ENCODE results near the gene KCNAB2.
A peak's percentile ranks its signal among the peaks of the same experiment; 100 is the strongest.

Gene KCNAB2

DNA sequence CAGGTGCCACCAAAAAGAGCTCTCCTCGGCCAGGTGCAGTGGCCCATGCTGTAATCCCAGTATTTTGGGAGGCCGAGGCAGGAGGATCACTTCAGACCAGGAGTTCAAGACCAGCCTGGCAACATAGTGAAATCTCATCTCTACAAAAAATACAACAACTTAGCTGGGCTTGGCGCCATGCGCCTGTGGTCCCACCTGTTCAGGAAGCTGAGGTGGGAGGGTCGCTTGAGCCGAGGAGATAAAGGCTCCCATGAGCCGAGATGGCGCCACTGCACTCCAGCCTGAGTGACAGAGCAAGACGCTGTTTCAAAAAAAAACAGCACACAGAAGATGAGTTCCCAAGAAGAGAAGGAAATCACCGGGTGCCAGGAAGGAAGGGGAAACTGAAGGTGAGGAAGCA lies 67.4 kb downstream of the KCNAB2 start:
- DNase-seq = no peak

DNA sequence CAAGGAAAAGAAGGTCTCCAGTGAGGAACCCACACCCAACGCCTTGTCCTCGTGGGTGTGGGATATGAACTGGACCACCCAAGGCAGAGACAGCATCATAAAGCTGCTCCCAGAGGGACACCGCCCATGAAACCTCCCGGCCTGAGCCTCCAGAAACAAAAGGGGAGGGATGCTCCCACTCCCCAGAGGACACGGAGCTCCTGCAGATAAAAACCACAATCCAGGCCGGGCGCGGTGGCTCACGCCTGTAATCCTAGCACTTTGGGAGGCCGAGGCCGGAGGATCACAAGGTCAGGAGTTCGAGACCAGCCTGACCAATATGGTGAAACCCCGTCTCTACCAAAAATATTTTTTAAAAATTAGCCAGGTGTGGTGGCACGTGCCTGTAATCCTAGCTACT lies 68.1 kb downstream of the KCNAB2 start:
- DNase-seq = no peak

DNA sequence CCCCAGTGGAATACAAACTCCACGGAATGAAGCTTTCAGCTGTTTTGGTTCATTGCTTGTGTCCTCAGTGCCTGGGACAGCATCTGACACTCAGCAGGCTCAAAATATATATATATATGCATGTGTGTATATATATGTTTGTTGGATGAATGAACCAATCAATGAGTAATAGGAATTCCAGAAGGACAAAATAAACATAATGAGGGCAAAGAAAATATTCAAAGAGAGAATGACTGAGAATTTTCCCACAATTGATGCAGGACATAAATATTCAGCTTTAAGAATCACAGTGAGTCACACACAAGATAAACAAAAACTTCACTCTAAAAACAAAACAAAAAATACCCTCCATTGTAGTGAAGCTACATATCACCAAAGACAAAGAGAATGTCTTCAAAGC lies 70.4 kb downstream of the KCNAB2 start:
- DNase-seq = no peak

DNA sequence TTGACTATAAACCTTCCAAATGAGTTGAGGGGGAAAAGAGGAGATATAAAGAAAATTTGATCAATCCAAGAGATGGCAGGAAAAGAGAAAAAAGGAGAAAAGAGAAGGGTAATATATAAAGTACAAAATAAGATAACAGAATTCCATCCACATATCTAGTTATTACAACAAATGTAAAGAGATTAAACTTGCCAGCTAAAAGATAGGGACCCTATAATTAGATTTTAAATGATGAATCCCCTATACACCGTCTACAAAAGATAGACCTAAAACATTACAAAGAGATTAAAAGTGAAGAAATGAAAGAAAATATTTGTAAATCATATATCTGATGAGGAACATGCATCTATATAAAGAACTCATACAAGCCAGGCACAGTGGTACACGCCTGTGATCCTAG lies 71.4 kb downstream of the KCNAB2 start:
- DNase-seq = no peak

DNA sequence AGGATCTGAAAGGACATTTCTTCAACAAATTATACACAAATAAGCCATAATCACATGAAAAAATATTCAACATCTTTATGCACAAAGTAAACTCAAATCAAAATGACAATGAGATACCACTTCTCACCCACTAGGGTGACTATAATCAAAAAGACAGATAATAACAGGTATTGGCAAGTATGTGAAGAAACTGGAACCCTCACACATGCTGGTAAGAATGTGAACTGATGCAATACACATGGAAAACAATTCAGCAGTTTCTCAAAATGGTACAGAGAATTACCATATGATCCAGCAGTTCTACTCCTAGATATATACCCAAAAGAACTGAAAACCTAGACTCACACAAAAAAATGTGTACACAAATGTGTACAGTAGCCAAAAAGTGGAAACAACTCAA lies 71.9 kb downstream of the KCNAB2 start:
- no peak for DNase-seq

DNA sequence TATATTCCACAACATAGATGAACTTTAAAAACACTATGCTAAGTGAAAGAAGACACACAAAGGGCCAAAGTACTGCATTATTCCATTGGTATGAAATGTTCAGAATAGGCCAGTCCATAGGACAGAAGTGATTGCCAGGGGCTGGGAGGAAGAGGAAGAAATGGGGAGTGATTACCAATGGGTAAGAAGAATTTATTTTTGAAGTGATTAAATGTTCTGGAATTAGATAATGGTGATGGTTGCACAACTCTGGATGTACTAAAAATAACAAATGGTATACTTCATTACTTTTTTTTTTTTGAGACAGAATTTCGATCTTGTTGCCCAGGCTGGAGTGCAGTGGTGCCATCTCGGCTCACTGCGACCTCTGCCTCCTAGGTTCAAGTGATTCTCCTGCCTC lies 72.7 kb downstream of the KCNAB2 start:
- no peak for DNase-seq

DNA sequence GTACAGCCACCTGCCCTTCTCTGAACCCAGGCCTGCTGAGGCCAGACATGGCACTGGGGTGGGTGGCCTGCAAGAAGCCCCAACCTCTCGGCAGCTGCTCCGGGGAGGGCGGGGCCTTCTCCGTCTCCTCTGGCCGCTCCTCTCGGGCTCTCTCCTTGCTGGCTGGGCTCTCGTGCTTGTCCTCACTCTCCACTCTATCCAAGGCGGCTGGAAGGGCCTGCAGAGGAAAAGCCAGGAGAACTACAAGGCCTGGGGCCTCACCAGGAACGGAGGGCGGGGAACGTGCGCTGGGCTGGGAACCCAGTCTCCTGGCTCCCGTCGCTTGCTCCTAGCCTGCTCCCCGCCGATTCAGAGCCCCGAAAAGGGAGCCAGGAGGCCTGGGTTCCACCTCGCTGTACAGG lies 75.3 kb downstream of the KCNAB2 start:
- DNase-seq = no peak

DNA sequence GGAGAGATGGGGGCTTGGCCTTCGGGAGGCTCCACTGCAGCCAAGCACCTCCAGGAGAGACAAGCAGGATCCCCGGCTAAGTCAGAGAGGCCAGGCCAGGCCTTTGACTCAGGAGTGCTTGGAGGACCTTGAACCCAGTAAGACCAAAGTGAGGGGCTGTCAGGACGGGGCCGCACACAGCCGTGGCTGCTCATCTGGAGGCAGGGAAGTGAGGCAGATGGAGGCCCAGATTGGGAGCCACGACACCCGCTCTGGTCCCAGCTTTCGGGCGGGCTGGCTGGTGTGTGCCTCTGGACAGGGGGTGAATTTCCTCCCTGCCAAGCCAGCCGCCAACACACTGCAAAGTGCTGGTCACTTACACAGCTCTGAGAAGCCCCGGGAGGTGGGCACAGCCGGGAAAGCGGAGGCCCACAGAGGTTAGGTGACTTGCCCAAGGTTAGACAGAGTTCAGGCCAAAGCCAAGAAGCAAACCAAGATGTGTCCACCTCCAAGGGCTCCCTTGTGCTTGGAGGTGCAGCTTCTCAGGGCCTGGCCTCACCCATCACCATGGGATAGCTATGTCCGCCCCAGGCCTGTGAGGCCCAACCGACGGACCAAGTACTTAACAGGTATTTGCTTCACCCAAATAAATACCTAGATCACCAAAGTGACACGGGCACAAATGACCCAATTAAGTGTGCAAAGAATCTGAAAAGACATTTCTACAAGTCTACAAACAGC lies 76.1 kb downstream of the KCNAB2 start:
- no peak for DNase-seq

DNA sequence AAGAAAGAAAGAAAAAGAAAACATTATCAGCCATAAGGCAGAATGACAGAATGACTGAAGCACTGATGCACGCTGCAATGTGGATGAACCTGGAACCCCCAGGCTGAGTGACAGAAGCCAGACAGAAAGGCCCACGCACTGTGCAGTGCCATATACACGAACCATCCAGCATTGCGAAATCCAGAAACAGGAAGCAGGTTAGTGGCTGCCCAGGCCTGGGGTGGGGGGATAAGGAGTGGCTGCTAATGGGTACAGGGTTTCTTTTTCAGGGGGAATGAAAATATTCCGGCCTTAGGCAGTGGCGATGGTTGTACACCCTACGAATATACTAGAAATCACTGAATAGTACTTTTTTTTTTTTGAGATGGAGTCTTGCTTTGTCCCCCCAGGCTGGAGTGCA lies 77.4 kb downstream of the KCNAB2 start:
- DNase-seq = no peak

DNA sequence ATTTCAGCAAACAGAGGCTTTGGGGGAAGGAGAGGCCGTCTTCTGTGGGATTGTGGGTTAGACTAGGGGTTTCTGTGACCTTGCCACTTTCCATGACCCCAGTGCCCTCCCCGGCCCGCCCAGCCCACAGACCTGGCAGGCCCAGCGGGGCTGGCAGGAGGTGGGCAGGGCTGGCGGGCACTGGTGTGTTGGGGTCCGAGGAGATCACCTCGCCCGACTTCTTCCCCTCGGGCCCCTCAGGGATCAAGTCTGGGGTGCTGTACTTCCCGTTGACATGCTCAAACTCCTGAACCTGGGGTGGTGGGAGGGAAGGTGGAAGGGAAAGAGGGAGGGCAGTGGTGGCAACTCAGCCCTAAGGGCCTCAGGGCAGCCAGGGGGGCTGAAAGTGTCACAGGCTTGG lies 78.1 kb downstream of the KCNAB2 start:
- DNase-seq = no peak

DNA sequence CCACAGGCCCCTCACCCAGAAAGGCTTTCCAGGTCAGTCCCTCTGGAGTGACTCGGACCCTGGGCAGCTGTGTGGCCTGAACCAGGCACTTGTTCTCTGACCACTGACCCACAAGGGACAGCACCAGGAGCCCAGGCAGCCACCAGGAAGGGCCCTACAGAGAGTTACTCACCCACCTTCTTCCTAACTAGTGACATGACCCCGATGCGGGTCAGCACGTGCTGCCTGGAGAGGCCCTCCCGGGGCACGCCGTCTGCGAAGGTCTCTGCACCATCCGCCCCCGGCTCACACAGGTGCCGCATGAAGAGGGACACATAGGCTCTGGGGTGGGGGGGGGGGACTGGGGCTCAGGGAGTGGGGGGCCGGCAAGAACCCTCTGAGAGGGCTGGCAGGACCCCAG lies 78.7 kb downstream of the KCNAB2 start:
- no peak for DNase-seq

DNA sequence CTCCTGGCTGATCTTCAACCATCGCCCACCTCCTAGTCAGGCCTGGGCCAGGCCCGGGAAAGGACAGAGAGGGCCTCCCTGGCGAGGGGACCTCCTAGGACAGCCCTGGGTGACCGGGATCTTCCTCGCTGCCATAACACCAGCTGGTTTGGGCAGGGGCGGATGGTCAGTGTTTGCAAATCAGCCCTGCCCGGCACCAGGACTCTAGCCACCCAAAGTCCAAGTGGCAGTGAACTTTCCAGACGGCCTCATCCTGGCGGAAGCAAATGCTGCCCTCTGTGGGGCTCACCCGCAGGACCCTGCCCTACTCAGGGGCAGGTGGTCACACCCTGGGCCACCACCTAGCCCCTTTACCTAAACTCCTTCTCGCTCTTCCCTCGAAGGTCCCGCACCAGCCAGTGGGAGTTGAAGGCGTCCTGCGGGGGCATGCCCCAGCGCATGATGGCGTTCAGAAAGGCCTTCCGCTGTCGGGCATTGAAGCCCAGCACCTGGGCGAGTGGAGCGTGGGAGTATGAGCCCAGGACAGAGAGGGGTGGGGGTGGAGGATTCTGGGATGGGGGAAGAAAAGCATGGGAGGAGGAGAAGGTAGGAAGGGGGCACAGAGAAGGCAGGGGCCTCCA lies 79.2 kb downstream of the KCNAB2 start:
- DNase-seq = no peak

DNA sequence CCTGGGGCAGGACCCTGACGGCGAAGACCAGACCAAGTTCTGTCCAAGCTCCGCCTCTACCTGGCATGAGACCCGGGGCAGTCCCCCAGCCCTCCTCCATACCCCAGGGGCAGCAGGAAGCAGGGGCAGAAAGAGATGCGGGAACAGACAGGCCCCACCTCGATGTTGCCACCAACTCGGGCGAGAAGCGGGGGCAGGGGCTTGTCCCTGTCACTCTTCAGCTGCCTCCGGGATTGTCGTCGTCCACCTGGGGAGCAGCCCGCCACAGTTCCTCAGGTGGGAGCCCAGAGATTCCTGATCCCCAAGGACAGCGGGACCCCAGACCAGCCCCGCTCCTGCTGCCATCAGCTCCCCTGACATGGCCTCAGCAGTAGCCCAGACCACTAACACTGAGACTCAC lies 79.7 kb downstream of the KCNAB2 start:
- no peak for DNase-seq

DNA sequence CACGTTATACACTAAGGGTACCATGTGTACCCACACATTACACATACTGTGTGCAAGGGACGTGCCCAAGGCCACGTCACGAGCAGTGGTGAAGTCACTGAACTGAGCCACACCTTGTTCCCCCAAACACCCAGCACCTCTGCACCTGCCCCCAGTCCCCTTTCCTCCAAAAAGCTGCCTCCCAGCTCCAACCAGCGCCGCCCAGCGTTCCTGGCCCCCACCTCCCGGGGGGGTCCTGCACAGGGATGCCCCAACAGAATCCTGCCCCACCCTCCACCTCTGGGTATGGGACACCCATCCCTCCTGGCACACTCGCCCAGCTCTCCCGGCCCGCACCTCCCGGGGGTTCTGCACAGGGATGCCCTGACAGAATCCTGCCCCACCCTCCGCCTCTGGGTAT lies 80.3 kb downstream of the KCNAB2 start:
- DNase-seq = no peak

DNA sequence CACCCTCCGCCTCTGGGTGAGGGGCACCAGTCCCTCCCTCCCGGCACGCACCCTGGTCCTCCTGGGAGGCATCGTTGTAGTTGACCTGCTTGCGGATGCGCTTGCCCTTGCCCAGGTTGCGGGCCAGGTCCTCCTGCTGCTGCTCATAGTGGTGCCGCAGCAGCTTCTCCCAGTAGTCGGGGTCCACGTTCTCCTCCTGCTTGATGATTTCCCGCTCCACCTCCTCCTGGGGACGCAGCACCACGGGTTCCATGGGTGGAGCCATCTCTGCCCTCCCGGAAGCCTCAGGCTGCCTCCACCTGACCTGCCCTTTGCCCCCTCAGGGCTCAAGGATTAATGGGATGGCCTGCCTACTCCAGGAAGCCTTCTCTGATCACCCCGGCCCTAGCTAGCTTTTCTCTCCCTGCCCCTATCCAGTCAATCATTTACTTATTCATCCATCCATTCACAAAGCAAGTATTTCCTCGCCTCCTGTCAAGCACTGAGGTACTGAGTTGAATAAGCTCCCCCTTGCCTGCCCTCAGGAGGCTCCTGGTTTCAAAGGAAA lies 80.9 kb downstream of the KCNAB2 start:
- DNase-seq = no peak

DNA sequence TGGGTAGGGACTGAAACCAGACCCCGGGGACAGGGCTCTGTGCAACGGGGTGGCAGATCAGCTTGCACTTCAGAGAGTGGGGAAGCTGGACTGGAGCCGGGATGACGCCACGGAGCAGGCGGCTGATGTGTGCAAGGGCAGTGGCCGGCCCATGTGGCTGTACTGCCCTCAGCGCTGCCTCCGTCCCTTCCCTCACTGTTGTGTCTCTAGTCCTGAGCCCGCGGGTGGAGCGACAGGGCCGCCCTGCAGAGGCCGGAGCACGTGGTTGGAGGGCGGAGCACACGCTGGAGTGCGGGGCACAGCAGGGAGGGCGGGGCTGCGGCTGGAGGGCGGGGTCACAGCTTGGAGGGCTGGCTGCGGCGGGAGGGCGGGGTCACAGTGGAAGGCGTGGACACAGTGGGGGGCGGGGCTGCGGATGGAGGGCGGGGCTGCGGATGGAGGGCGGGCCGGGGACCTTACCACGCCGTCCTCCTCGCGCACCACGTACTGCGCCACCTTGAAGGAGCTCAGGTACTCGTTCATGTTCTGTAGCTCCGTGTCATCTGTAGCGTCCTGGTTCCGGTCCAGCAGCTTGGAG lies 82.0 kb downstream of the KCNAB2 start:
- DNase-seq = peak; percentile 72

DNA sequence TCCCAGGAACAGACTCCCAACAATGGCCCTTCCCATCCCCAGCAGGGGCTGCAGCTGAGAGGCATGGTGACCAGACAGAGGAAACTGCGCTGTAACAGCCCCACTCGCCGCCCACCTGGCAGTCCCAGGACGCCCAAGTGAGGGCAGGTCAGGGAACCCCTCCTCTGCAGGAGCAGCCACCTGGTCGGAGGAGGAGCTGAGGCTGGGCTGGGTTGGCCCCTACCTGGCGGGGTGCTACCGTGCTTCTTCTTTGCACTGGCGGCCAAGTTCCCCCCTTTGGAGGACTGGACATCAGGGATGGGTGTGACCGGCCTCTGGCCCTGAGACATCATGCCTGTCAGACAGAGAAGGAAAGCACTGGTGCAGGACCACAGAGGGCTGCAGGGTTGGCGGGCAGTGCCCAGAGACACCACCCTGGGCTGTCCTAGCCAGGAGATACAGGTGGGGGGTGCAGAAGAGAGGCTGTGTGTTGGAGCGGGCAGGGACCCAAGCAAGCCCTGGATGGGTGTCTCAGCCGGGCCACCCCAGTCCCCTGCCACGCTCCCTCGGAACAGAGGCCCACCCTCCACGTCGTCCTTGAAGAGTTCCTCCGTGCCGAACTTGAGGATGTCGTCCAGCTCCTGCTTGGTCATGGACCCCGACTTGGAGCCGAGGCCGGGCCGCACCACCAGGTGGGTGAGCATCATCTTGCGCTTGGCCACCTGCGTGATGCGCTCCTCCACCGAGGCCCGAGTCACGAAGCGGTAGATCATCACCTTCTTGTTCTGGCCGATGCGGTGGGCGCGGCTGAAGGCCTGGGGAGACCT lies 82.8 kb downstream of the KCNAB2 start:
- DNase-seq = no peak

DNA sequence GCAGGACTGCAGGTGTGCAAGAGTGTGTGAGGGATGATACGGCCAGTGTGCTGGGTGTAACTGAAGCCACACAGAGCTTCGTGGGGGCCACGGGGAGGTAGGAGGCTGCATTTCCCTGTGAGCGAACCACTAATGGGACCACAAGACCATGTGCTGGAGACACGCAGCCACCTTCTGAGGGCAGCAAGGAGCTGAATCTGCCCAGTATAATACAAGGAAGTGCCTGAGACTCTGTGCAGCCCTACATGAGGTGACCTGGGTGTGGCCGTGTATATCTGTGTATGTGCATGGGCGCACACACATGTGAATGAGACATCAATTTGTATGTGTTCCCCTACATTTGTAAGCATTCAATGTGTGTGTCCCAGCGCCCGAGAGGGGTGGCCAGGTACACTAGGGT lies 83.6 kb downstream of the KCNAB2 start:
- no peak for DNase-seq

DNA sequence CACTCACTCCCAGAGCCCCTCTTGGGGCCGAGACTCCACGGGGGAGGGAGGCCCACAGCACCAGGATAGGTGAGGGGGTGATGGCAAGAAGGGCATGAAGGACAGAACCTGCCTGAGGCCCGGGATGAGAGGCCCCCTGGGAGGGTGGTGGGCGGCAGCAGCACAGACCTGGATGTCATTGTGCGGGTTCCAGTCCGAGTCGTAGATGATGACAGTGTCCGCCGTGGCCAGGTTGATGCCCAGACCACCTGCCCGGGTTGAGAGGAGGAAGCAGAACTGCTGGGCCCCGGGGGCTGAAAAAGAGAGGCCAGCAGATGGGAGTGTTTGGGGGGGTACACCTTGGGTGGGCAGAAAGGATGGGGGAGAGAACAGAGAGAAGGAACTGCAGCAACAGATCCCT lies 84.3 kb downstream of the KCNAB2 start:
- DNase-seq = no peak

DNA sequence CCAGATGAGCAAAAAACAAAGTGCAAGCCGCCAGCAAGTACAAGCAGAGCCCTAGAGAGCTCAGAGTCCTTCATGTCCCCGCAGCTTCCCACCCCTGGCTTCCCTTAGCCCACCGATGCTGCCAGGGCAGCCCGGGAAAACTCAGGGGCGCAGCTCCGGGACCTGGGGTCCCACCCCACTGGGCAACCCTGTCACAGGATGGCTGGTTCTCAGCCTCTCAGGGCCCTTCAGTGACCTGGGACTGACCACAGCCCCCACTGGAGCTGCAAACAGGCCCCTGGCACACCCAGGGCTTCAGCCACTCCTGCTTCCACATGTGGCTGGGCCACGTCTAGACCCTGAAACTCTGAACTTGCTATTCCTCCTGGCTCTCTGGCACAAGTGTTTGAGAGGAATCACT lies 84.9 kb downstream of the KCNAB2 start:
- DNase-seq = no peak

DNA sequence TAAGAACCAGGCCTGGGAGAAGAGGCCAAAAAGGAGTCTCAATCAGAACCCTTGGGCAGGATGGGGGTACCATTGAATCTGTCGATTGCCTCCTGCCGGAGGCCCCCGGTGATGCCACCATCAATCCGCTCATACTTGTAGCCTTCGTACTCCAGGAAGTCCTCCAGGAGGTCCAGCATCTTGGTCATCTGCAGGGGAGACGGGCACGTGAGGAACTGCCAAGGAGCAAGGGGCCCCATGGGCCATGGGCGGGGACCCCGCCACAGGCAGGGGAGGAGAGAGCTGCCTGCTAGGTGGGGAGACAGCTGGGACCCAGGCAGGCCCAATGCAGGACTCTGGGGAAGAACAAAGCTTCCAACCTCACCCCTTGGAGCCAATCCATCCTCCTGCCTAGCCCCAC lies 85.9 kb downstream of the KCNAB2 start:
- DNase-seq = no peak

DNA sequence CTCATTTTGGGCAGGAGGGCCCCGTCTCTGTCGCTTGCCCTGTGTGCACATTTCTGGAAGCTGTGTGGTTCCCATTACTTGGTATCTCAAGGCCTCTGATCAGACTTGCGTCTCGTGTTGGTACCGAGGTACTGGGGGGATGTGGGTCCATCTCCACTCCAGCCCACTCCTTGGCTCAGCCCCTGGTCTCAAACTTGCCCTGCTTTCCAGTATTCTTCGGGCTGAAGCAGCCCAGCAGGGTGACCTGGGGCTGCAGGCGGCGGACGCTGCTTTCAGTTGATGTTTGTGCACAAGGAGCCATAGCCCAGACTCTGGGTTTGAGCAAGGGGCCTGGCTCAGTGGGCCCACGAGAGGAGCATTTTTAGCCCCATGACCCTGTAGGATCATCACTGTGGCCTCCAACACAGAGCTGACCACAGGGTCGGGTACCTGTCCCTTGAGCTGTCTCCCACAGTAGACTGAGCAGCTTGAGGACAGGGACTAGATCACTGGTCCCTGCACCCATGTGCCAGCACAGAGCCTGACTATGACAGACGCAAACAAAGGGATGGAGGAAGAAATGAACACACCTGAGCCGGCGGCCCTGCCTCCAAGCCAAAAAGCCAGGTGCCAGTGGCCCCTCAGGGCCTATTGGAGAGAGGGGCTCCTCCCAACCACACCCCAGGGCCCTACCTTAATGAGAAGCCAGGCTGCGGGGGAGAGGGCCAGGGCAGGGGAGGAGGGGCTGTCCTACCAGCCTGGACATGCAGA lies 87.6 kb downstream of the KCNAB2 start:
- no peak for DNase-seq

DNA sequence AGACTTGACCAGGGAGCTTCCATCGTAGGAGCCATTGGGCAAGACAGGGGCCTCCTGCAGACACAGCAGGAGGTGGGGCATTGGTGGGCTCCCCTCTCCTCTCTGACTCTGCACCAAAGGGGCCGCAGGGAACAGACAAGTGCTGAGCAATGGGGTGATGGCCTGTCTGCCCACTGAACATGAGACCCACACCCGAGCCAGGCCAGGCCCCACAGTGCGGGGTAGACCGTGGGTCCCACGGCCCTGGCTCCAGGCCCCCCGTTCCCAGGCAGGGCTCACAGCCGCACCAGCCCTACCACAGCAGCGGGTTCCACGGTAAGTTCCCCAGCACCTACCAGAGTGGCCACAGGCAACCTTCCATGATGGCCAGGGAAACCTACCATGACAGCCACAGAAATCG lies 88.5 kb downstream of the KCNAB2 start:
- DNase-seq = no peak

Data from activated CD4-positive, alpha-beta T cell treated with anti-CD3 and anti-CD28 coated beads, Interleukin-2, amount 50 U/mL, for 16 hours (primary cell).